GM12864 (cell line): ENCODE measurements around the gene PADI3.

Experiments used
- DNase-seq: peaks from one replicate; pipeline ENCODE4 v3.0.0-alpha.2; 2011; ENCODE audit warnings: low read depth
- H3K4me3 ChIP-seq: 2 replicates; pipeline ENCODE4 v1.5.1; 2011; ENCODE audit warnings: mild to moderate bottlenecking, low read depth, low read length, control low read depth
- TF ChIP-seq, protein P1 (sequence below): IDR thresholded peaks from 2 replicates; pipeline ENCODE4 v1.5.1; 2011; ENCODE audit warnings: low read depth, mild to moderate bottlenecking, moderate library complexity, low read length, control low read depth, inconsistent platforms; ENCODE audit errors: missing control alignments

The PADI3 gene

DNA sequence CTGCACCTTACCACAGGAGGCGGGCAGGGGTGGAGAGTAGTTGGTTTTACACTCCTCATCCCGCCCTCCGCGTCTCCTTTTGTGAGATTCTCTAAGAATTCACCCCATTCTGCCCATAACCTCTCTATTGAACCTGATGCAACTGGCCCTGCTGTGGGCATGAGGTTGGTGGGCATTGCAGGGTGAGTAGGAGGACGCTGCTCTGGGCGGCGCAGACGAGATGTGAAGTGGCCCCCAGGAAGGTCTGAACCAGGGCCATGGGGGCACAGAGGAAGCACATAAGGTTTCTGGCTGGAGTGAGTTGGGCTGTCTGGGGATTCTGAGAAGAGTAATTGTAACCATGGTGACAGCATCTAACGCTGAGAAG lies 35.1 kb upstream of the PADI3 start:
- TF ChIP-seq, protein P1, sequence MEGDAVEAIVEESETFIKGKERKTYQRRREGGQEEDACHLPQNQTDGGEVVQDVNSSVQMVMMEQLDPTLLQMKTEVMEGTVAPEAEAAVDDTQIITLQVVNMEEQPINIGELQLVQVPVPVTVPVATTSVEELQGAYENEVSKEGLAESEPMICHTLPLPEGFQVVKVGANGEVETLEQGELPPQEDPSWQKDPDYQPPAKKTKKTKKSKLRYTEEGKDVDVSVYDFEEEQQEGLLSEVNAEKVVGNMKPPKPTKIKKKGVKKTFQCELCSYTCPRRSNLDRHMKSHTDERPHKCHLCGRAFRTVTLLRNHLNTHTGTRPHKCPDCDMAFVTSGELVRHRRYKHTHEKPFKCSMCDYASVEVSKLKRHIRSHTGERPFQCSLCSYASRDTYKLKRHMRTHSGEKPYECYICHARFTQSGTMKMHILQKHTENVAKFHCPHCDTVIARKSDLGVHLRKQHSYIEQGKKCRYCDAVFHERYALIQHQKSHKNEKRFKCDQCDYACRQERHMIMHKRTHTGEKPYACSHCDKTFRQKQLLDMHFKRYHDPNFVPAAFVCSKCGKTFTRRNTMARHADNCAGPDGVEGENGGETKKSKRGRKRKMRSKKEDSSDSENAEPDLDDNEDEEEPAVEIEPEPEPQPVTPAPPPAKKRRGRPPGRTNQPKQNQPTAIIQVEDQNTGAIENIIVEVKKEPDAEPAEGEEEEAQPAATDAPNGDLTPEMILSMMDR, result no peak
- H3K4me3 ChIP-seq, result no peak overlapping the region
- no peak for DNase-seq

DNA sequence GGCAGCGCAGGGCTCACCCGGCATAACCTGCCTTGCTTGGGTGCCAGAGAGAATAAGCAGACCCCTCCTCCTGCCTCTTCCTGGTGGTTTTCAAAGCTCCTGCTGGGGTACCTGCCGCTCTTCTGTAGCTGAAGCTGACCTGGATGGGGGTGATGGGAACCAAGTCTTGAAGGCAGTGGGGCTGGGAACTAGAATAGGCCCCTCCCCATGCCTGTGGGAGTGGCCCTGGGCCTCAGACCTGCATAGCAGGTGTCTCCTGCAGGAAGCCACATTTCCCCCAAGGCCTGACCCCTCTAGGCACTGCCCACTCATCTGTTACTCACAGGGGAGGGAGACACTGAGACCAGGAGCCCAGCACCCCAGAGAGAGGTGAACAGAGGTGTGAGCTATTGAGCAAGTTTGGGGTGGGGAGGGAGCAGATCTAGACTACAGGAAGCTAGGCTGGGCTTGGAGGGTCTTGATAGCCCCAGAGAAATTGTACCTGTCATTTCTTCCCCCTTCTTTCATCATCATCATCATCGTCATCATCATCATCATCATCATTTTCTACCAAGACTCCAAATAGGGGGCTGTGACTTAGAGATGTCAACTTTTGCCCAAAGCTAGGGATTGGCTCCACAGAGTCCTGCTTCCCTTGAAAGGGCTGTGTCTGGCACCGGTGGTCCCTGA lies 33.9 kb upstream of the PADI3 start:
- no peak overlapping the region for H3K4me3 ChIP-seq
- no peak for DNase-seq
- TF ChIP-seq, protein P1, result no peak

DNA sequence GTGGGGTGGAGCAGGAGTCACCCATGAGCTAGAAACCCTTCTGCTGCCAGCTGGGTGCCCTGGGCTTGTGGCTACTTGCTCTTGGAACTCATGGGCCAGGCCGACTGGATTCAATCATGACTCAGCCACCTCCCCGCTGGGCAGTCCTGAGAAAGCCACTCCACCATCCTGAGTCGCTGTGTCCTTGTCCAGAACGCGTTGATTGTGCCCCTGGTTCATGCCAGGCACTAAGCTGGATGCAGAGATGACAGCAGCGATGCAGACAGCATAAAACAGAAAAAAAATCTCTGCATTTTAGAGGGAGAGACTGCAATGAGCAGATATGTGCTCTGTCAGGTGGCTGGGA lies 33.4 kb upstream of the PADI3 start:
- no peak for DNase-seq
- TF ChIP-seq, protein P1, result no peak
- no peak overlapping the region for H3K4me3 ChIP-seq

- no peak overlapping the region for H3K4me3 ChIP-seq
- DNase-seq, result no peak
- TF ChIP-seq, protein P1, result no peak
Observed at GRCh38 chr1:17216078-17216477, 32.8 kb upstream of the PADI3 start.

GRCh38 chr1:17217607-17218006 lies 31.3 kb upstream of the PADI3 start:
- TF ChIP-seq, protein P1, result no peak
- DNase-seq, result no peak
- no peak overlapping the region for H3K4me3 ChIP-seq

DNA sequence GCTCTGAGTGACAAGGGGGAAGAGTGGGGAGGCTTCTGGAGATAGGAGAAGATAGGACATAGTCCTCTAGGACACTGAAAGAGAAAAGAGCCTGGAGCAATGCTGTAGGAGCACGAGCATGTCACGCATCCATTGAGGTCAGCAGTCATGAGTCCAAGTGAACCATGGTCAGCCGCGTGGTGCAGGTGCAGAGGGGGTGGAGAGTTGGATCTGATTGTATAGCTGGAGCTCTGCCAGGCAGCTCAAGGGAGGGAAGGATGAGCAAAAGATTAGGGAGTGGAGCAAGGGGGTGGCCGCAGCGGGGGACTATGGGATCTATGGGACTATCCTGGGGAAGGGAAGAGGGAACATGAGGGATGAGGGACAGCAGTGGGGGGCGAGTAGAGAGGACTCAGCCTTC lies 30.0 kb upstream of the PADI3 start:
- no peak overlapping the region for H3K4me3 ChIP-seq
- no peak for DNase-seq
- TF ChIP-seq, protein P1, result no peak

DNA sequence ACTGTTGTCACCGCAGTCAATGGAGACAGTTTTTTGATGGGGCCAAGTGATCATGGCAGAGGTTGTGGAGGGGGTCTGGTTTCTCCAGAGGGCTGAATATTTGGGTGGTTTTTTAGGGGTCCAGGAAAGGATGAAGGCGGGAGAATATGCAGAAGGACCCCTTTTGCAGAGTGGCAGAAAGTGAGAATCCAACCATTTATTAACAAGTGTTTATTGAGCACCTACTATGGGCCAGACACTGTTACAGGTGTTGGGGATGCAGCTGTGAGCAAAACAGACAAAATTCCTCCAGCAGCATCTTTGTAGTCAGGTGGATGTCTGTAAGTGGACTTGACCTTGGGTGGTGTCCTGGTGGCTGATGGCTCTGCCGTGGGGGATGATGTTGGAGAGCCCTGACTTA lies 28.6 kb upstream of the PADI3 start:
- no peak overlapping the region for H3K4me3 ChIP-seq
- no peak for DNase-seq
- TF ChIP-seq, protein P1, result no peak
